Stimulated activated CD8-positive, alpha-beta memory T cell treated with anti-CD3 and anti-CD28 coated beads, Interleukin-12 subunit alpha, Interleukin-12 subunit beta, amount 100 ng/mL, for 24 hours (primary cell): ENCODE results near the gene DYNC2I2.
"Not testable (repeated sequence)": the region's sequence is repeated elsewhere in the genome, so short reads cannot be mapped to it uniquely, and the experiment has no call there.

Experiments used
- DNase-seq: peaks from one replicate; pipeline ENCODE4 v3.0.0-alpha.2; 2020; ENCODE audit errors: extremely low read depth

DYNC2I2 gene

DNA sequence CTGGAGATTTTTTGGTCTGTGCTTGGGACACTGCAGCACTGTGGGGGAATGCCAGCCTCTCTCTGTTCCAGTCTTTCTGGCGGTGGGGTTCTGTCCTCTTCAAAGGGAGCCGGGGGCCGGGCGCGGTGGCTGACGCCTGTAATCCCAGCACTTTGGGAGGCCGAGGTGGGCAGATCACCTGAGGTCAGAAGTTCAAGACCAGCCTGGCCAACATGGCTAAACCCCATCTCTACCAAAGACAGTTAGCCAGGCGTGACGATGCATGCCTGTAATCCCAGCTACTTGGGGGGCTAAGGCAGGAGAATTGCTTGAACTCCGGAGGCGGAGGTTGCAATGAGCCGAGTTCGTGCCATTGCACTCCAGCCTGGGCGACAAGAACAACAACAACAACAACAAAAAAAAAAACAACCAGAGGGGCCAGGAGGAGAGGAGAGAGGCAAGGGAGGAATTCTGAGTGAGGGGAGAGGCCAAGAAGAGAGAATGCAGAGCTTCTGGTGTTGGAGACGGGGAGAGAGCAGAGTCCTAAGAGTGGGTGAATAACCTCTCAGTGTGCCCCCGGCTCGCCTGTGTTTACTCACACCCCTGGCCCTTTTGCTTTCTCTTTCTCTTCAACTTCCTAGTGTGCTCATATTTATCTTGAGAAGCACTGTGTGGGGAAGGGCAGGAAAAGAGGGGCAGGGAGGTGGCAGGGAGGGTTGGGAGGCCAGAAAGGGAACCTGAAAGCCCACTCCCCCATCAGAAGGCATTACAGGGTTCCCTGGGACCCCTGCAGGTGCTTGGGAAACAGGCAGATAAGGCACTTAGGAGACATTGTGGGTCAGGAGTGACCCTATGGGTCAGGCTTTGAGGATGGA, 29.2 kb upstream of the DYNC2I2 start:
- DNase-seq: no peak

- no peak for DNase-seq
Observed at GRCh38 chr9:128684325-128685199, 27.9 kb upstream of the DYNC2I2 start.

DNA sequence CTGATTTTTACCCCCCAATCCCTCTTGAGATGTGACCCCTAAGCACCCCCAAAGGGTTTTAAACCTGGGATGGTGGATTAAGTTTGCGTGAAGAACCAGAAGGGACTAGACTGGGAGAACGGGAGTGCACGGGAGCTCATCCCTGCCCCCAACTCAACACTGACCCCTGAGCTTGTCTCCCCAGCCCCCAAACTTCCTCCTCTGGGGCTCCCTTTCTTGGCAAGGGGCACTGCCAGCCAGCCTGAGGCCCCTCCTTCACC, 27.3 kb upstream of the DYNC2I2 start:
- DNase-seq: no peak

DNA sequence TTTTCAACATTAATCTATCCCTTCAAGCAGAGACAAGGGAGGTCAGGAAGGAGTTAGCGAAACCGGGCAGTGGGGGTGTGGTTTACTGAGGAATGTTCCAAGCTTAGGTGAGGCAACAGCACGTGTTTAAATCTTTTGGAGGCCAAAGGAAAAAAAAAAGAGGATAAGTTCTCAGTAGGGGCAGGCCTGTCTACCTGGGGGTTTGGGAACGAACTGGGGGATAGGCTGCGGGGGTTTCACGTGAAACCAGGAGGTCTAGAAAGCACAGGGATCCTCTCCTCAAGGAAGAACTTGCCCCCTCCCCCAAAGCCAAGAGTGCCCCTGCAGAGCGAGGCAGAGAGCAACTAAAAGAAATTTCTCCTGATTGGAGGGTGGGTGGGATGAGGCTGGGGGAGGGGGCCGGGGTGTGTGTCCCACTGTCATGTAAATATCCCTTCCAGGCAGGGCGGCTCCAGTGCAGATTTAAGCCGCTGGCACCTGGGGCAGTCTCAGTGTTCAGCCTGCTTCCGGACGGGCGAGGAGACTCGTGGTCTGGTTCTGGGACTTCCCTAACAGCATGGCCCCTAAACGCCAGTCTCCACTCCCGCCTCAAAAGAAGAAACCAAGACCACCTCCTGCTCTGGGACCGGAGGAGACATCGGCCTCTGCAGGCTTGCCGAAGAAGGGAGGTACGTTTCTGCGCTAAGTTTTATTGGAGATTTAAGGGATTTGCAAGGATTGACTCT, 26.9 kb upstream of the DYNC2I2 start:
- DNase-seq: no peak

DNA sequence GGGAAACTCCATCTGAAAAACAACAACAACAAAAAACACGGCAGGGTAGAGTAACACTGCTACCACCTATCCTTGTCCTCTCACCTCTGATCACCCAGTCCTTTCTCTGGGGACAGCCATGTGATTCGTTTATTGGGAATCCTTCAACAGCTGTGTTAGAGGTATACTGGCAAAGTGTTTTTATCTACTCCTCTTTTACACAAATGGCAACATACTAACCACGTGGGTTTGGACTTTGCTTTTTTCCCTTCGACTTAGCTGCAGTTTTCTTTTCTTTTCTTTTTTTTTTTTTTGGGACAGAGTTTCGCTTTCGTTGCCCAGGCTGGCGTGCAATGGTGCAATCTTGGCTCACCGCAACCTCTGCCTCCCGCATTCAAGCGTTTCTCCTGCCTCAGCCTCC, 21.1 kb upstream of the DYNC2I2 start:
- DNase-seq: no peak

GRCh38 chr9:128675382-128675781, 18.7 kb upstream of the DYNC2I2 start:
- DNase-seq: no peak

GRCh38 chr9:128669786-128670185, 13.1 kb upstream of the DYNC2I2 start:
- DNase-seq: no peak

GRCh38 chr9:128666481-128666941, 9.9 kb upstream of the DYNC2I2 start:
- not testable (repeated sequence) for DNase-seq

- no peak for DNase-seq
Observed at GRCh38 chr9:128657796-128658195, 1.1 kb upstream of the DYNC2I2 start.

DNA sequence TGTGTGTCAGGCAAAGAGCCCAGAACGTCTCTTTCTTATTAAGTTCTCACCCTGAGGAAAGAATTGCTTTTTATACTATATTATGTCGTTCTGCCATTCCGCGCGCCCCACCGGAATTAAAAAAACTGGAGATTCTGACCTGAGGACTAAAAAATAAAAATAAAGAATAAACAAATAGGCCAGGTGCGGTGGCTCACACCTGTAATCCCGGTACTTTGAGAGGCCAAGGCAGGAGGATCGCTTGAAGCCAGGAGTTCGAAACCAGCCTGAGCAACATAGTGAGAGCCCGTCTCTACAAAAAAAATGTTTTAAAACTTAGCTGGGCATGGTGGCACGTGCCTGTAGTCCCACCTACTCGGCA, 677 bp upstream of the DYNC2I2 start:
- DNase-seq: no peak

GRCh38 chr9:128654481-128654880, 2.2 kb downstream of the DYNC2I2 start:
- DNase-seq: no peak

GRCh38 chr9:128653908-128654307, 2.7 kb downstream of the DYNC2I2 start:
- no peak for DNase-seq

DNA sequence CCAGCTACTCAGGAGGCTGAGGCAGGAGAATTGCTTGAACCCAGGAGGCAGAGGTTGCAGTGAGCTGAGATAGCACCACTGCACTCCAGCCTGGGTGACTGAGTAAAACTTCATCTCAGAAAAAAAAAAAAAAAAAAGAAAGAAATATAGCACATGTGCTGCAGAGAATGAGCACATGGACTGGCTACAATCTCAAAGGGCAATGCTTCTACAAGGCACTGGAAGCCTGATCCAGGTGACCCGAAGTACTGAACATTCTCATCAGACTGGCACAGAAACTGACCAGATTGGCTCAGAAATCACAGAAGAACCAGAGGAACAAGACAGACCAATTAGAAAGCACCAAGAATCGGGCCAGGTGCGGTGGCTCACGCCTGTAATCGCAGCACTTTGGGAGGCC, 4.8 kb downstream of the DYNC2I2 start:
- DNase-seq: no peak

- DNase-seq: peak; percentile 15
Observed at GRCh38 chr9:128648206-128648605, 8.4 kb downstream of the DYNC2I2 start.

DNA sequence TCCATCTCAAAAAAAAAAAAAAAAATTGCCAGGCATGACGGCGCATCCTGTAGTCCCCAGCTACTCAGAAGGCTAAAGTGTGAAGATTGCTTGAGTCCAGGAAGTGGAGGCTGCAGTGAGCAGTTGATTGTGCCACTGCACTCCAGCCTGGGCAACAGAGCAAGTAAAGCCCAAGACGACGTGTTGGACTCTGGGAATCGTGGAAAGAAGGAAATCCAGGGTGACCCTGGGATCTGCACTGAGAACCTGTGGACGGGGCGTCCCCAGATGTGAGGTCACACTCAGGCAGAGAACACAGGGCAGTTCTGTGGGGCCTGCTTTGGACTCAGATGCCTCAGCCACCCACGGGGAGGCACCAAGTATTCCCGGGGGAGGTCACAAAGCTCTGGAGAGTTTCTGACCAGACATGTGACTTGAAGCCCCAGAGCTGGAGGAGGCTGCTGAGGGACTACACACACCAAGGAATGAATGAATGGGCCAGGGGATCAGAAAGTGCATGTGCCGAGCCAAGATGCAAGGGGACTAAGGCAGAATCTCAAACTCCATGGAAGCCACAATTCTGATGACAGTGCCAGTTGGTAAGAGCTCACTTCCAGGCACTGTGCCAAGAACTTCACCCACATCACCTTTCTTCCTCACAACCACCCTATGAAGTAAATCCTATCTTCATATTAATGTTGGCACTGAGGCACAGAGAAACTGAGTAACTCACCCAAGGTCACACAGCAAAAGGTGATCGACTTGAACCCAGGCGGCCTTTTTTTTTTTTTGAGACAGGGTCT, 12.9 kb downstream of the DYNC2I2 start:
- no peak for DNase-seq

DNA sequence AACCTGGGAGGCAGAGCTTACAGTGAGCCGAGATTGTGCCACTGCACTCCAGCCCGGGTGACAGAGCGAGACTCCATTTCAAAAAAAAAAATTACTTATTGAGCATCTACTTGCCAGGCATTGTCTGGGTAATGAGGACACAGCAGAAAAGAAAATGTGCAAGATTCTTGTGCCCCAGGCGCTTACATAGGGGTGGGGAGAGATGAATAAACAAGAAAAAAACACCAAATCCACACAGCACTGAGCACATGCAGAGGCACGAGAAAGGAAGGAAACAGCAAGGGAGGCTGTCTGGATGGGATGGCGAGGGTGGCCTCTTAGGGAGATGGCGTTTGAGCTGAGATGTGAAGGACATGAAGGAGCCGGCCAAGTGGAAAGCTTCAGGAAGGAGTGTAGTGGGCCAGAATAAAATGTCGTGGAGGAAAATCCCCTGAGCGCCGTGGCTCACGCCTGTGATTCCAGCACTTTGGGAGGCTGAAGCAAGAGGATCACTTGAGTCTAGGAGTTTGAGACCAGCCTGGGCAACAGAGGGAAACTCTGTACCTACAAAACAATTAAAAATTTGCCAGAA, 13.9 kb downstream of the DYNC2I2 start:
- no peak for DNase-seq

- no peak for DNase-seq
Observed at GRCh38 chr9:128640603-128641002, 16.0 kb downstream of the DYNC2I2 start.

DNA sequence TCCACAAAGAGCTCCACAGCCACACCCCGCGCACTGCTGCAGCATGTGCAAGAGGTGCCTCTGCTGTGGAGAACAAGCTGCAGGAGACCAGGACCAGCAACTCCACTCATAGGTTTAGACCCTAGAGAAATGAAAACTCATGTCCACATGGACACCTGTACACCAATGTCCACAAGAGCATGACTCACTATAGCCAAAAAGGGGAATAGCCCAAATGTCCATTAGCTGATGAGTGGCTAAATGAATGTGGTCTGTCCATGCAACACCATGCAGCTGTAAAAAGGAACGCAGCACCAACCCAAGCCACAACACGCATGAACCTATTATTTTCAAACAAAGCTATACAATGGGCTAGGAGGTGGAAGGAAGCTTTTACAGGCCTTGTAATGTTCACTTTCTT, 18.1 kb downstream of the DYNC2I2 start:
- DNase-seq: no peak

DNA sequence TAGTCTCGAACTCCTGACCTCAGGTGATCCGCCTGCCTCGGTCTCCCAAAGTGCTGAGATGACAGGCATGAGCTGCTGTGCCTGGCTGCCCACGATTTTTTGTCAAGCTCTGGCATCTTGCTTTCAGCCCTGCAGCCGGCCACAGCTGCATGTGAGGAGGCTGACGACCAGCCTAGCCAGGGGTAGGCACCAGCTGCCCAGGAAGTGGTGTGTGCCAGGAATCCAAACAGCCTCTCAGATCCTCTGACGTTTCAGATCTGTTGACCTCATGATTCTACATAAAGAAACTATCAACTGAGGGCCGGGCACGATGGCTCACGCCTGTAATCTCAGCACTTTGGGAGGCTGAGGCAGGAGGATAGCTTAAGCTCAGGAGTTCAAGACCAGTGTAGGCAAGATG, 19.0 kb downstream of the DYNC2I2 start:
- DNase-seq: no peak

DNA sequence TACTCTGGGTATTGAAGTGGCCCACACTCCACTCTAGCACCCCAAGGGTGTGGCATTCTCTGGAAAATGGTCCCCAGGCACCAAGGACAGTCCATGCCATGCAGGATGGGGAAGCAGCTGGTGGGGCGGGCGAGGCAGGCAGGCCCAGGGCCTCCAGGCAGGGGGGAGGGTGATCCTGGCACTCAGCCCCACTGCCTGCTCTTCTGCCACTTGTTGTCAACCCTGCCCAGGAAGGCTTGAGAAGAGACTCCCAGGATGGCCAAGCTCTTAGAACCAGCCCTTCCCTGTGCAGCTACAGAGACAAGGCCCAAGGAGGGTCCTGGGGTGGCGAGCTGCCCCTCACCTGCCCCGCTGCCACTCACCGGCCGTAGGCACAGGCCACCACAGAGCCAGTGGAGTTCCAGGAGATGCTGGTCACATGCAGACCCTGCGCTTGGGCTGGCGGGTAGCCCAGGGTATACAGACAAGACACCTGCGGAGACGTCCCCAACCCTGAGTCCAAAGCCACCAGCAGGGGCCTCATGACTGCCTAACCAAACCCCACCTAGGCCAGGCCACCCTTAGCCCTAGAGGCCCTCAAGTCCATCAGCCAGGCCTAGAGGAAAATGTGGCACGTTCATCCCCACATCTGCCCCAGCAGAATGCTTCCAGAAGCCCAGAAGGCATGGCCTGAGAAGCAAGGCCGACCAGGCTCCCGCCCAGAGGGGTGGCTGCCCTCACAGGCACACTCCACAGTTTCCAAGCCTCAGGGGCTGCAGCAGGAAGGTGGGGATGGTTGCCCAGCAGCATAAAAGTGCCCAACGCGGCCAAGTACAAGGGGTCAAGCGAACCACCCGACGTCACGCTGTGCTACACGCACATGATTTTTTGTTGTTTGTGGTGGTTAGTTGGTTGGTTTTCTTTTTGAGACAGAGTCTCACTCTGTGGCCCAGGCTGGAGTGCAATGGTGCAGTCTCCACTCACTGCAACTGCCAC, 19.8 kb downstream of the DYNC2I2 start:
- DNase-seq: no peak
